SK-N-SH (cell line): ENCODE data around the gene MCEMP1.

Experiments
- CTCF ChIP-seq: fragments of 200-600 bp; sonication (generic); IDR thresholded peaks from 2 replicates; pipeline ENCODE4 v1.6.1; 2017; ENCODE audit warnings: antibody characterized with exemption, mild to moderate bottlenecking, moderate library complexity
- EP300 ChIP-seq, 2 experiments: IDR thresholded peaks; 2 replicates each; pipeline versions ENCODE4 v1.4.0 to v1.6.1; 2012; ENCODE audit warnings: borderline replicate concordance in 1 of 2, low read depth in 1 of 2, low read length in 1 of 2
- EZH2phosphoT487 ChIP-seq: fragments of 200-600 bp; sonication (generic); IDR thresholded peaks from 2 replicates; pipeline ENCODE4 v1.6.1; 2017; ENCODE audit warnings: low read depth, mixed run types, mild to moderate bottlenecking, antibody characterized with exemption, moderate library complexity, borderline replicate concordance
- FOXJ3 ChIP-seq: sonication (generic); formaldehyde crosslinking; IDR thresholded peaks from 2 replicates; pipeline ENCODE4 v1.5.1; 2020; ENCODE audit warnings: mild to moderate bottlenecking, missing genetic modification reagents
- MAX ChIP-seq: IDR thresholded peaks from 2 replicates; pipeline ENCODE4 v1.4.0; 2012; ENCODE audit warnings: low read depth
- POLR2AphosphoS5 ChIP-seq: IDR thresholded peaks from 2 replicates; pipeline ENCODE4 v1.6.1; 2012; ENCODE audit warnings: low read depth, low read length
- RAD21 ChIP-seq: IDR thresholded peaks from 2 replicates; pipeline ENCODE4 v1.6.1; 2012; ENCODE audit warnings: mild to moderate bottlenecking, low read length
- SIN3A ChIP-seq: IDR thresholded peaks from 2 replicates; pipeline ENCODE4 v1.6.1; 2012; ENCODE audit warnings: low read depth, mild to moderate bottlenecking, low read length, moderate library complexity, borderline replicate concordance
- SMC3 ChIP-seq: IDR thresholded peaks from 2 replicates; pipeline ENCODE4 v1.6.1; 2012; ENCODE audit warnings: low read depth, low read length, improper control_type of control experiment
- TAF1 ChIP-seq: IDR thresholded peaks from 2 replicates; pipeline ENCODE4 v1.6.1; 2012; ENCODE audit warnings: low read depth, mild to moderate bottlenecking, low read length, moderate library complexity, borderline replicate concordance
- TCF12 ChIP-seq: IDR thresholded peaks from 2 replicates; pipeline ENCODE4 v1.4.0; 2012

GRCh38 chr19:7679771-7680605 is 3.1 kb downstream of the MCEMP1 start:
- TF ChIP-seq RAD21 = no peak
- no peak for TF ChIP-seq EP300 (IDR thresholded peaks at IDR 0.05; ENCODE audit: borderline replicate concordance in 1 of 2, low read depth in 1 of 2, low read length in 1 of 2)
- TF ChIP-seq CTCF = no peak
- no peak for TF ChIP-seq SIN3A
- no peak for TF ChIP-seq TCF12
- TF ChIP-seq POLR2AphosphoS5 = no peak
- no peak for TF ChIP-seq SMC3
- no peak for TF ChIP-seq TAF1
- no peak for TF ChIP-seq FOXJ3
- no peak for TF ChIP-seq MAX
- no peak for TF ChIP-seq EZH2phosphoT487
